Measurements from ENCODE around the gene UBE2H. TPM values are rescaled to one million over a fixed set of nuclear protein-coding genes. Genes with fewer than 3 reads are reported as not detected.
A peak's percentile ranks its signal among the peaks of the same experiment; 100 is the strongest.

UBE2H gene
- polyA plus RNA-seq, 1 of the 3 experiments (the other 2 are of a cell fraction) = 129 TPM

GRCh38 chr7:129872054-129872453 lies 80.7 kb downstream of the UBE2H start:
- H3K27ac ChIP-seq (ENCODE audit: low read depth in 2 of 2, low read length in 1 of 2) = no peak overlapping the region
- H3K4me3 ChIP-seq (ENCODE audit: low read depth in 2 of 2, low read length in 1 of 2) = no peak overlapping the region
- H2AFZ ChIP-seq (ENCODE audit: low read depth) = no peak overlapping the region
- H3K4me2 ChIP-seq = no peak overlapping the region
- DNase-seq = no peak
- H3K36me3 ChIP-seq (replicated peaks in 1 of 2; ENCODE audit: control insufficient read depth in 1 of 2, insufficient read depth in 2 of 2, low read length in 1 of 2) = peaks cover 29 to 40% of the 10 kb centered on the region in 2 experiments
- ChIA-PET CTCF (interaction anchor here (1.7 kb wide), 1 partner anchor 16 kb away, joined by 3 read pairs; no protein-coding TSS in a partner anchor), POLR2A (no interaction called here)
- H3K27me3 ChIP-seq (ENCODE audit: insufficient read depth) = no peaks in the 10 kb centered on the region
- H3K9ac ChIP-seq = no peak overlapping the region
- peaks cover 77% of the 10 kb centered on the region for H3K79me2 ChIP-seq (ENCODE audit: insufficient read depth)
- peaks cover 3% of the 10 kb centered on the region; the same call in 1 of the 2 replicates for H4K20me1 ChIP-seq (ENCODE audit: insufficient read depth)
- 97% methylated on average over 5 of the region's 5 CpGs for WGBS (ENCODE audit: low lambda C conversion rate)
- H3K9me2 ChIP-seq = no peaks in the 10 kb centered on the region
- no peak for TF ChIP-seq NRF1 (IDR thresholded peaks at IDR 0.05; ENCODE audit: low read depth, low read length)
- TF ChIP-seq JUND (IDR thresholded peaks at IDR 0.05) = 0 out of 2 replicates have a peak, but pooled peaks have one; percentile 5
- H3K4me1 ChIP-seq (ENCODE audit: control insufficient read depth in 1 of 2, insufficient read depth in 2 of 2, low read depth in 1 of 2, low read length in 1 of 2) = peaks cover 0 to 13% of the 10 kb centered on the region in 2 experiments; a peak in 1 of 4 replicates
- peaks cover 19% of the 10 kb centered on the region for H3F3A ChIP-seq (replicated peaks; ENCODE audit: insufficient read depth)
- H3K9me3 ChIP-seq = no peaks in the 10 kb centered on the region

GRCh38 chr7:129870668-129871067 lies 82.1 kb downstream of the UBE2H start:
- Histone ChIP-seq H3K9ac (no peak overlapping the region), H2AFZ (ENCODE audit: low read depth) (no peak overlapping the region), H3K9me3 (no peaks in the 10 kb centered on the region), H3K79me2 (ENCODE audit: insufficient read depth) (peaks cover 75% of the 10 kb centered on the region), H3K27me3 (ENCODE audit: insufficient read depth) (no peaks in the 10 kb centered on the region), H4K20me1 (ENCODE audit: insufficient read depth) (peaks cover 3% of the 10 kb centered on the region; the same call in 1 of the 2 replicates), H3K4me3 (ENCODE audit: low read depth in 2 of 2, low read length in 1 of 2) (no peak overlapping the region), H3K4me1 (ENCODE audit: control insufficient read depth in 1 of 2, insufficient read depth in 2 of 2, low read depth in 1 of 2, low read length in 1 of 2) (peaks cover 5 to 8% of the 10 kb centered on the region in 2 experiments; a peak in 3 of 4 replicates), H3K27ac (ENCODE audit: low read depth in 2 of 2, low read length in 1 of 2) (no peak overlapping the region), H3K4me2 (no peak overlapping the region), H3F3A (replicated peaks; ENCODE audit: insufficient read depth) (peaks cover 7% of the 10 kb centered on the region), H3K9me2 (no peaks in the 10 kb centered on the region), H3K36me3 (replicated peaks in 1 of 2; ENCODE audit: control insufficient read depth in 1 of 2, insufficient read depth in 2 of 2, low read length in 1 of 2) (peaks cover 16 to 50% of the 10 kb centered on the region in 2 experiments)
- 97% methylated on average over 4 of the region's 4 CpGs for WGBS (ENCODE audit: low lambda C conversion rate)
- TF ChIP-seq TEAD4 (IDR thresholded peaks at IDR 0.05; ENCODE audit: borderline replicate concordance, insufficient read depth) (no peak), USF2 (IDR thresholded peaks at IDR 0.05; ENCODE audit: borderline replicate concordance, low read depth, low read length) (no peak), EZH2phosphoT487 (IDR thresholded peaks at IDR 0.05; ENCODE audit: borderline replicate concordance, low read depth) (no peak), MAX (IDR thresholded peaks at IDR 0.05; ENCODE audit: low read depth) (no peak), RFX5 (IDR thresholded peaks at IDR 0.05; ENCODE audit: low read length) (no peak), ELF1 (IDR thresholded peaks at IDR 0.05) (no peak), RCOR1 (IDR thresholded peaks at IDR 0.05; ENCODE audit: low read length) (no peak), MXI1 (IDR thresholded peaks at IDR 0.05; ENCODE audit: low read depth, low read length) (no peak), SMC3 (IDR thresholded peaks at IDR 0.05; ENCODE audit: low read depth, low read length) (no peak), ZBTB33 (IDR thresholded peaks at IDR 0.05; ENCODE audit: borderline replicate concordance, low read depth) (no peak), NRF1 (IDR thresholded peaks at IDR 0.05; ENCODE audit: low read depth, low read length) (no peak), JUND (IDR thresholded peaks at IDR 0.05) (no peak), GABPA (IDR thresholded peaks at IDR 0.05; ENCODE audit: low read depth) (no peak), REST (IDR thresholded peaks at IDR 0.05; ENCODE audit: low read depth, low read length) (no peak), NFIC (IDR thresholded peaks at IDR 0.05; ENCODE audit: borderline replicate concordance) (no peak), RAD21 (IDR thresholded peaks at IDR 0.05; ENCODE audit: low read length) (no peak), MEF2A (IDR thresholded peaks at IDR 0.05; ENCODE audit: borderline replicate concordance, low read depth) (no peak), YY1 (IDR thresholded peaks at IDR 0.05; ENCODE audit: low read depth) (no peak)
- ChIA-PET POLR2A (no interaction called here), CTCF (interaction anchor here (1.3 kb wide), 1 partner anchor 14 kb away, joined by 3 read pairs; no protein-coding TSS in a partner anchor)
- DNase-seq = no peak

Data from SK-N-SH (cell line).